ENCODE data around the gene GMPPA.

- TF ChIP-seq CTCF (optimal IDR thresholded peaks at IDR 0.05 in 1 of 3, IDR thresholded peaks at IDR 0.05 in 1 of 3, conservative IDR thresholded peaks at IDR 0.05 in 1 of 3; ENCODE audit: extremely low read depth in 1 of 3, insufficient read depth in 2 of 3, low read length in 3 of 3) (peak; percentile 47 to 73 (median 66)), EZH2 (IDR thresholded peaks at IDR 0.05; ENCODE audit: low read length) (no peak)
These were observed 22.6 kb downstream of the GMPPA start for GRCh38 chr2:219521066-219521880.
